Esophagus muscularis mucosa (tissue), 4 donors: Measurements from ENCODE around the gene ALG12. TPM values are rescaled to one million over a fixed set of nuclear protein-coding genes. Genes with fewer than 3 reads are reported as not detected.

Source experiments
- DNase-seq: peaks from one replicate; pipeline ENCODE4 v3.0.0-alpha.2; 2017; ENCODE audit errors: extremely low spot score
- H3K27ac ChIP-seq, 4 donors: fragments of 200-600 bp; sonication (generic); replicated peaks in 1 of 4; 1 replicate in 3 of 4; 2 replicates in 1 of 4; pipeline ENCODE4 v1.5.1; 2016 to 2019; ENCODE audit warnings: mild to moderate bottlenecking in 1 of 4
- H3K27me3 ChIP-seq, 4 donors: fragments of 200-600 bp; sonication (generic); one replicate each; pipeline versions ENCODE4 v1.5.1 to v1.6.0; 2016 to 2019
- H3K36me3 ChIP-seq, 4 donors: fragments of 200-600 bp; sonication (generic); one replicate each; pipeline ENCODE4 v1.5.1; 2016 to 2019
- H3K4me1 ChIP-seq, 4 donors: fragments of 200-600 bp; sonication (generic); one replicate each; pipeline ENCODE4 v1.5.1; 2016 to 2019
- H3K4me3 ChIP-seq, 4 donors: fragments of 200-600 bp; sonication (generic); 1 replicate in 2 of 4; 2 replicates in 2 of 4; pipeline ENCODE4 v1.5.1; 2016 to 2019; ENCODE audit warnings: mild to moderate bottlenecking in 4 of 4, moderate library complexity in 1 of 4
- H3K9me3 ChIP-seq, 4 donors: fragments of 200-600 bp; sonication (generic); 1 replicate in 3 of 4; 2 replicates in 1 of 4; pipeline ENCODE4 v1.5.1; 2016 to 2019
- EP300 ChIP-seq: sonication (generic); formaldehyde crosslinking; IDR thresholded peaks from one replicate; pipeline ENCODE4 v1.6.1; 2017; ENCODE audit warnings: antibody characterized with exemption
- POLR2A ChIP-seq: fragments of 450-650 bp; IDR thresholded peaks from one replicate; pipeline ENCODE4 v1.6.1; 2017; ENCODE audit warnings: antibody characterized with exemption, moderate library complexity, mild to moderate bottlenecking, low read depth
- POLR2AphosphoS5 ChIP-seq, 2 donors: sonication (generic); formaldehyde crosslinking; IDR thresholded peaks; one replicate each; pipeline ENCODE4 v1.6.1; 2017; ENCODE audit warnings: antibody characterized with exemption in 2 of 2
- WGBS: methylation state at CpG from one replicate; pipeline ENCODE4 v1.1.5; 2018; 5-methylcytosine and 5-hydroxymethylcytosine counted together
- intact Hi-C: fragments of 100-400 bp; cut with DNase I; formaldehyde crosslinking; loops from one replicate; pipeline ENCODE4 v1.15.1; 2023
- total RNA-seq, 4 donors: library from RNA; depleted of rRNA; stranded (reverse); fragments of >200 nt; gene quantifications; one replicate each; pipeline versions ENCODE4 v1.1.0 to v1.2.1, GENCODE V29; 2016
- TF ChIP-seq, protein P1 (sequence below), 3 experiments: fragments of 200-600 bp in 2 of 3; fragments of 450-650 bp in 1 of 3; sonication (generic) in 2 of 3; IDR thresholded peaks; one replicate each; pipeline ENCODE4 v1.5.1; 2017 to 2019; ENCODE audit warnings: antibody characterized with exemption in 3 of 3, mild to moderate bottlenecking in 2 of 3, moderate library complexity in 1 of 3

The ALG12 gene
- total RNA-seq, 4 donors from 2014 or later: 17.7 to 28.0 (median 23.8) TPM

- DNase-seq: no peak
- Histone ChIP-seq H3K9me3 (no peaks in the 10 kb centered on the region), H3K27ac (no peak overlapping the region), H3K4me1 (no peaks in the 10 kb centered on the region), H3K27me3 (no peaks in the 10 kb centered on the region), H3K36me3 (peaks cover 16 to 76% (median 54%) of the 10 kb centered on the region in 4 donors), H3K4me3 (no peak overlapping the region)
- 86% methylated on average over 29 of the region's 30 CpGs for WGBS
- TF ChIP-seq, protein P1, sequence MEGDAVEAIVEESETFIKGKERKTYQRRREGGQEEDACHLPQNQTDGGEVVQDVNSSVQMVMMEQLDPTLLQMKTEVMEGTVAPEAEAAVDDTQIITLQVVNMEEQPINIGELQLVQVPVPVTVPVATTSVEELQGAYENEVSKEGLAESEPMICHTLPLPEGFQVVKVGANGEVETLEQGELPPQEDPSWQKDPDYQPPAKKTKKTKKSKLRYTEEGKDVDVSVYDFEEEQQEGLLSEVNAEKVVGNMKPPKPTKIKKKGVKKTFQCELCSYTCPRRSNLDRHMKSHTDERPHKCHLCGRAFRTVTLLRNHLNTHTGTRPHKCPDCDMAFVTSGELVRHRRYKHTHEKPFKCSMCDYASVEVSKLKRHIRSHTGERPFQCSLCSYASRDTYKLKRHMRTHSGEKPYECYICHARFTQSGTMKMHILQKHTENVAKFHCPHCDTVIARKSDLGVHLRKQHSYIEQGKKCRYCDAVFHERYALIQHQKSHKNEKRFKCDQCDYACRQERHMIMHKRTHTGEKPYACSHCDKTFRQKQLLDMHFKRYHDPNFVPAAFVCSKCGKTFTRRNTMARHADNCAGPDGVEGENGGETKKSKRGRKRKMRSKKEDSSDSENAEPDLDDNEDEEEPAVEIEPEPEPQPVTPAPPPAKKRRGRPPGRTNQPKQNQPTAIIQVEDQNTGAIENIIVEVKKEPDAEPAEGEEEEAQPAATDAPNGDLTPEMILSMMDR (IDR thresholded peaks at IDR 0.05): no peak
- intact Hi-C loops: no loop called here
Observed at GRCh38 chr22:49900441-49901230, 17.6 kb downstream of the ALG12 start.

DNA sequence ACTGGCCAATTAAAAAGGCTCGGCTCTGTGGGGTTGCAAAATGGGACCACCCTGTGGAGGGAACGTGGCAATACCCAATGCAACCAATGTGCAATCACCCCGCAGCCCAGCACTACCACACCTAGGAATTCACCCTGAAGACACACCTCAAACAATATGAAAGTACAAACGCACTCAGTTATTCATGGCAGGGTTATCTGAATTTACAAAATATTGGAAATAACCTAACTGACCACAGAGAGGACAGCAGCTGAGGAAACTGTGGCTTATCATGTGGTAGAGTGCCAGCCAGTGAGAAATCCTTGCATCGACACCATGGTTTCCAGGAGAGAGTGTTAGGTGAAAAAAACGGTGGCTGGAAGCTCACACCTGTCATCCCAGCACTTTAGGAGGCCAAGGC, 18.7 kb downstream of the ALG12 start:
- no peak for TF ChIP-seq POLR2A
- TF ChIP-seq EP300: no peak
- no peak for TF ChIP-seq POLR2AphosphoS5 (IDR thresholded peaks at IDR 0.05)
- TF ChIP-seq, protein P1 (IDR thresholded peaks at IDR 0.05): no peak
- intact Hi-C loops: no loop called here
- WGBS: 86% methylated on average over 6 of the region's 6 CpGs
- Histone ChIP-seq H3K4me3 (no peak overlapping the region), H3K9me3 (no peaks in the 10 kb centered on the region), H3K4me1 (no peaks in the 10 kb centered on the region), H3K27ac (no peak overlapping the region), H3K27me3 (no peaks in the 10 kb centered on the region), H3K36me3 (peaks cover 16 to 65% (median 50%) of the 10 kb centered on the region in 4 donors)
- DNase-seq: no peak

- TF ChIP-seq, protein P1 (IDR thresholded peaks at IDR 0.05): no peak
- no peak for TF ChIP-seq POLR2AphosphoS5 (IDR thresholded peaks at IDR 0.05)
- no peak for TF ChIP-seq EP300
- no peak for TF ChIP-seq POLR2A
- Histone ChIP-seq H3K4me3 (no peak overlapping the region), H3K4me1 (peaks cover 0 to 5% (median 0%) of the 10 kb centered on the region in 4 donors), H3K27me3 (no peaks in the 10 kb centered on the region), H3K27ac (no peak overlapping the region), H3K36me3 (peaks cover 0 to 48% (median 28%) of the 10 kb centered on the region in 4 donors), H3K9me3 (no peaks in the 10 kb centered on the region)
- DNase-seq: no peak
- 90% methylated on average over 8 of the region's 8 CpGs for WGBS
- intact Hi-C loops: no loop called here
Observed at GRCh38 chr22:49897015-49897684, 21.1 kb downstream of the ALG12 start.

- H3K27me3 ChIP-seq: no peaks in the 10 kb centered on the region
- peaks cover 0 to 5% (median 0%) of the 10 kb centered on the region in 4 donors for H3K4me1 ChIP-seq
- WGBS: 91% methylated on average over 5 of the region's 5 CpGs
- H3K4me3 ChIP-seq: no peak overlapping the region
- intact Hi-C loops: no loop called here
- peaks cover 0 to 40% (median 20%) of the 10 kb centered on the region in 4 donors for H3K36me3 ChIP-seq
- H3K9me3 ChIP-seq: peaks cover 0 to under 1% (median 0%) of the 10 kb centered on the region in 4 donors
- DNase-seq: no peak
- H3K27ac ChIP-seq: no peak overlapping the region
- no peak for TF ChIP-seq EP300
- TF ChIP-seq POLR2AphosphoS5 (IDR thresholded peaks at IDR 0.05): no peak
- TF ChIP-seq POLR2A: no peak
- TF ChIP-seq, protein P1 (IDR thresholded peaks at IDR 0.05): no peak
Observed at GRCh38 chr22:49896201-49896600, 22.0 kb downstream of the ALG12 start.
